NCI-H748 treated with DMSO at 0.1 percent for 48 hours (cell line): Measurements from ENCODE around the gene MEGF9.

Source experiments
- DNase-seq: peaks from one replicate; lab custom pipeline; 2025; lab: John Stamatoyannopoulos, UW

MEGF9 gene

DNA sequence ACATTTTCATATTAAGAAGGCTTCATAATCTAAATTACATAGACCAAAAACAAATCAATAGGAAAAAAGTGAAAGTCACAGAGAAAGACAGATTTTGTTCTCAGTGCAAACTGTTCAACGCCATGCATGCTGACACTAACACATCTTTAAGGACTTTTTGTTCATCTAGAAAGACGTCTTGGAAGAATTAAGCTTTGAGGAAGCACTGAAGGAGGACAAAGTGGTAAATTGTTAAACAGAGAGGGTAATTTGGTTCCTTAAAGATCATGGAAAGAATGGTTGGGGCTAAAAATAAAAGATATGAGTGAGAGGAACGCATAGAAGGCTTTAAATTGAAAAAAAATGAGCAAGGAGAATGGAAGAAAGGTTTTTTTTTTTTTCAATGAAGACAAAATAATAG lies 9.1 kb downstream of the MEGF9 start:
- no peak for DNase-seq

DNA sequence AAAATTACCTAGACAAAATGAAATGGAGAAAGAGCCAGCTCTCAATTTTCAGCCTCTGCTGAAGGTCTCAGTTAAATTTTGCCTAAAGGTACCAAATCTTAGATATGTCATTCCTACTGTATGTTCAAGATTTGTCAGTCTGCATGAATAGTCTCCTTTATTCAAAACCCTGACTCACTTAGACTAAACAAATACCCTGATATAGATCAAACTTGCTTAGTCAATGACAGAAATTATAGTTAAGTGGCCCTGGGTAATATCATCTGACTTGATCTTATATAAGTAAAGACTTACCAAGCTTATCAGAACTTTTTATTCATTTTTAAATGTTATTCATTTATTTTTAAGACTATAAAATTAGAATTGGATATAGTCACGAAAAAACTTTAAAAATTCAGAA lies 12.2 kb downstream of the MEGF9 start:
- DNase-seq: no peak

DNA sequence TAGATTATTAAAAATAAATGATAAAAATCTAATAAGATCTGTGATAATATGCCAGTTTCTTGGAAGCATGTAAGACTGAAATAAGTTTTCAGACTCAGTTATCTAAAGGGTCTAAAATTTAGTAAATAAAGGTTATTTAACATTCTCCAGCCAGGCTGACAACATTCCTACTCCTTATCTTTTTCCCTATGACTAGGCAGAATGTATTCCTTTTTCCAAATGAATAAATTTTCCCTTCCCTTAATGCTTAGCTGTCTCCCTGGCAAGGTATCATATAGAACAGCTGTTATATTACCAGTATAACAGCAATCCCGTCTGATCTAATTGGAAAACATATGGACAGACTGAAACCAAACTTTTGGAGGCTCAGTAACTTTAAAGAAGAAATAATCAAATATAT lies 13.0 kb downstream of the MEGF9 start:
- no peak for DNase-seq

DNA sequence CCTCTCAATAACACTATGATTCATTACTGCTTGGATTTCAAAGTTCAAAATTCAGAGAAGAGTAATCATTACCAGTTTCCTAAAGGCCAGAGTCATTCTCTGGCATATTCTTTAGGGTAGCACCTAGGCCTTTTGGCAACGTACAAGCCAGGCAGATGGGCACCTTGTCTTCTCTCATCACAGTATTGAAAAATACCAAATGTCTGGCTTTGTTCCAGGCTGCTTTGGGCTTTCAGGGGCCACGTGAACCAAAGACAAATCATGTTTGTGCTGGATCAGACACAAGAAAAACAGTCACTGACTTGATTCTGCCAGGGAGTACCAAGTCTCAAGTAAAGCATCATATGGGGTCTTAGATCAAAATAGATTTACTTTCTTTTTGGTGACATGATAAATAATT lies 15.5 kb downstream of the MEGF9 start:
- no peak for DNase-seq

DNA sequence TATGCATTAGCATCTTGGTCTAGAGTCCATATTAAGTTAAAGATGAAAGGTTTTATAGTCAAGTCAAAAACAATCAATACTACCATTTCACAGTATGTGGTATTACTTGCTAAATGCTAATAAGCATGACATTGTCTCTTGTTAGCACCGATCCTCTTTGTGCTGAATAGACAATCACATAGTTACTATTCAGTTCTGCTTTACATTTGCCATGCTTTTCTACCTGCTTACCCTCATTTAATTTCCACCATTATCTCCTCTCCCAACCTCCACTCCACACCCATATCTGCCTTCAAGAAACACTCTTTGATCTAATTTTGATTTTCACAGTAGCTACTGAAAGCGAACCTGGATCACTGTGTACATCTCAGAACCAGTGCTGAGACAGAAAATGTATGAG lies 16.8 kb downstream of the MEGF9 start:
- no peak for DNase-seq

DNA sequence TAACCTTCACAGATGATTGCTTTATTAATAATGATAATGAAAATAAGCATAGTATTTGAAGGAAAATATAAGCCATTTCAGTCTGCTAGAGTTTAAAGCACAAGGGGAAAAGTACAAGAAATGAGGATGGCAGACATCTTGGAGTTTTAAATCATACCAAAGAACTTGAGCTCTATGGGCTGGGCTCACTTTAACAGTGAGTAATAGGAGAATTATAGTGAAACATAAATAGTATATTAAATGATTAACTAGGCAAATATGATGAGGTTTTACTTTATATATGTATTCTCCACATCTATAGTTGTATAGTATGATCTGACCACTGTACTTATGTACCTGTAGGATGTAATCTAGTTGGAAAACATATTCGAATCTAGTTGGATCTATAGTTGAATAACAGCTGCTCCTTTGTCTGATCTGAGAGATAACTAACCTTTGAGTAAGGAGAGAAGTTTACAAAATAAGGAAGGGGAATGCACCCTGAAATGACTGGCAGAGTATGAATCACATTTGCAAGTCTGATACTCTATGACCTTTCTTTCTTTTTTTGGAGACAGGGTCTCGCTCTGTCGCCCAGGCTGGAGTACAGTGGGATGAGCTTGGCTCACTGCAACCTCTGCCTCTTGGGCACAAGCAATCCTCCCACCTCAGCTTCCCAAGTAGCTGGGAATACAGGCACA lies 17.6 kb downstream of the MEGF9 start:
- no peak for DNase-seq

DNA sequence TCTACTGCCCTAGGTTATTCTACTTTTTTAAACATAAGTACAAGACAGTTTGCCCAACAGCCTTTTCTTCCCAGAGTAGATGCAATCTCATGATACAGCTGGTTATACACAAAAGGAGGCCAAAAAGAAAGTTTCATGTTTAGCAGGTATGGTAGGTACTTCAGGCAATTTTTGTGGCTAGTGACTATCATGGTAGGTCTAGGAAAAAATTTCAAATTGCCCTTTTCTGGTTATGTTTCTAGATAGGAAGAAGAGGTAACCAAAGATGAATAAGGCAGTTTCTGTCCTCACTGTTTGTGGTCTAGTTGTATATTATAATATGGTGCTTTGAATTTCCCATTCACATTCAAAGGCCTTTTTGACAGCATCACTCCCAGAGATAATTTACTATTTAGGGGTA lies 19.7 kb downstream of the MEGF9 start:
- no peak for DNase-seq

DNA sequence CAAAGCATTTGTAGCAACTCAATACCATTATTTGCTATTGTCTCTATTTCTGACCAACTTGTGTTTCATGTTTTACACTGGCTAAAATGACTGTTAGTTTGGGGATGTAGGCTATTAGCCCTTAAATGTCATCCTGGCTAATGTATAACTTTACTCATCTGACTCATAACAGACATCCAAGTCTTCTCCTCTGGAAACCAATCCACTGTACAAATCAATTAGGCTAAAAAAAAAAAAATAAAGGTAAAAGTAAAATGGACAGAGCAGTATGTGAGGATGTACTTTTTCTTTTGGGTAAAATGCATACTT lies 20.6 kb downstream of the MEGF9 start:
- DNase-seq: no peak

DNA sequence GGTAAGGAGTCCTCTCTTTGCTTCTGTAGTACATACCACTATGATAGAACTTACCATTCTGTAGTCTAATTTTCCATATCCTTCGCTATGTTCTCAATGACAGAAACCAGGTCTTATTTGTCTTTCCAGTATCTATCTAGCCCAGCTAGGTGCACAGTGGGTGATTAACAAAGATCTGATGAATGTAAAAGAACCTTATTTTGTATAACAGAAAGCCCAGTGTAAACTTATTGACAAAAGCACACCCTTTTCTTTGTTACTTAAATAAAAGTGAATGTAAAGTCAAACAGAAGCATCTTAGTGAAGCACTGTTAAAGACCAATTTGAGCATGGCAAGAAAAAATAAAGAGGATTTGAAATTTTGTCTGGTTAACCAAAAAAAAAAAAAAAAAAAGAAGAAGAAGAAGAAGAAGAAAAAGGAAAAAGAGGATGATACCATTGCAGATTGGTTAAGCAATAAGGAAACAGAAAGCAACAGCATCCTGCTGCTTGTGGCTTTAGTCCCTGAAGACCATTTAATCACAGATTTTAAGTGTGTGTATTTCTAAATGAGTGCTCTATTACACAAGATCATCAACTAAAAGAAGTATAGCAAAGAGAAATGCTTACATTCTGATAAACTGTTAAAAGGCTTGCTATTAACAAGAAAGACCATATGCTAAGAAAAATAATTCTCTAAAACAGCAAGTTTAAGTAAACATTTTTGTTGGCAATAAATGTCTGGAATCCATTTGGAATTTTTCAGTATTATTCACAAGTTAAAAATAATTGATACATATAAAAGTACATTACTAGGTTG lies 21.2 kb downstream of the MEGF9 start:
- no peak for DNase-seq

DNA sequence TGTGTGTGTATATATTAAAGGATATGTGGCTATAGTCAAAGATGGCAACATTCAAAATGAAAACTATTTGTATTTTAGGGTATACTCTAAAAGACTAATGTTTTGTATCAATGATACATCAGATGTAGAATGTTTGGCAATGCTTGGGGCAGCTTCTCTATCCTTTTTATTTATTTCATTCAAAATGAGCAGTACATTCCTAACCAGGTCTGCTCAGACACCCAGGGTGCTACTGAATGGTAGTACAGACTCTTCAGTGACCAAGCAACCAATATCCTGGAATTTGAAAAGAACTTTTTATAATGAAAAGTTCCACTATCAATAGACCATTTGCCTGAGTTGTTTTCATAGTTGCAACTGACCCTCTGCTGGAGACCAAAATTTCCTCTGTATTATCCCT lies 23.9 kb downstream of the MEGF9 start:
- no peak for DNase-seq

DNA sequence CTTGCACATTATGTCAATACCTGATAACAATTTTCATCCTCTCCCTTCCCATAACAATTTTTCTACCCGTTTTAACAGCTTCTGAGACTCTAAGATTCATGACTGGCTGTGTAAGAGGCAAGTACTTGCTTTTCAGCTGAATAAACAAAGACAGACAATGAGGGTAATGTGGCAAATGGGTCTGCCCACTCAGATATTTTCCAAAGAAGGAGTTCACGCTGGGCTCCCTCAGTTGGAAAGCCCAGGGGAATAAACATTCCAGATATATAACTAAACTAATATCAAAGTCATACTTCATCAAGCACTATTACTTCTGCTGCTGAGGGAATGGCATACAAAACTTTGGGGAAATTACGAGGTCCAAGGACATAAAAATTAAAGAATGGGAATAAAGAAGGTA lies 24.4 kb downstream of the MEGF9 start:
- DNase-seq: peak; percentile 52

DNA sequence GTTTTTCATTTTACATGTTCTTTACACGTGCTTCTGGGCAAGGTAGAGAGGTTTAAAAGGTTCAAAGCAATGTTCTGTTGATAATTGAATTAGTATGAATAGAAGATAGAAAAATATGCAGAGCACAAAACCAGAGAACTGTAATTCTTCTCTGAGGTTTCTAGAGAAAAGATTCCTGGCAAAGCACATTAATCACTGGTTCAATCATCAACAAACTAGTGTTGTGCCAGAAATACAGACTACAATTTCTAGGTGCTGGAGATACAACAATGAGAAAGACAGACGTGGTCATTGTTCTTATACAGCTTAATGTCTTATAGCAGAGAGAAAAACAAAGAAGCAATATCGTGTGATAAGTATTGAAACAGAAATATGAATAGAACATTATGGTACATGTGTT lies 25.5 kb downstream of the MEGF9 start:
- DNase-seq: no peak

DNA sequence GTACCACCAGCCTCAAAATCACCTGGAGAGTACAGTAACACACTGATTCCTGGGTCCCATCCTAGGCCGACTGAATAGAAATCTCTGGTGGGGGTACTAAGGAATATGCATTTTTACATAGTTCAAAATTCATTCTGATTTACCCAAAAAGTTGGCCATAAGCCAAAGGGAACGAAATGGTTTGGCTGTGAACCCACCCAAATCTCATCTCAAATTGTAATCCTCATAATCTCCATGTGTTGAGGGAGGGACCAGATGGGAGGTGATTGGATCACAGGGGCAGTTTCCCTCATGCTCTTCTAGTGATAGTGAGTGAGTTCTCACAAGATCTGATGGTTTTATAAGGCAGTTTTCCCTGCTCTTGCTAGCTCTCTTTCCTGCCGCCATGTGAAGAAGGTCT lies 31.1 kb downstream of the MEGF9 start:
- DNase-seq: no peak

DNA sequence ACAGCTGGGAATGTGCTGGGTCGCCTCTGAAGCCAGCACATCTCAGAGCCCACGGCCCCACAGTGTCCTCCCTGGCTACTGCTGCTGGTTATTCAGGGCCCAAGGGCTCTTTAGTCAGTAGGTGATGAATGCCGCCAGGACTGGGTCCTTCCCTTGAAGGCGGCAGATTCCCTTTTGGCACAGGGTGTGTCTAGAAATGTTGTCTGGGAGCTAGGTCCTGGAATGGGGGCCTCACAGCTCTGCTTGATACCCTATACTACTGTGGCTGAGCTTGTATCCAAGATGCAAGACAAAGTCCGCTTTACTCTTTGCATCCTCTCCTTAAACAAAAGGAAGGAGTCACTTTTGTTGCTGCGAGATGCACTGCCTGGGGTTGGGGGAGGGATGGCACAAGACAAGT lies 33.1 kb downstream of the MEGF9 start:
- no peak for DNase-seq

DNA sequence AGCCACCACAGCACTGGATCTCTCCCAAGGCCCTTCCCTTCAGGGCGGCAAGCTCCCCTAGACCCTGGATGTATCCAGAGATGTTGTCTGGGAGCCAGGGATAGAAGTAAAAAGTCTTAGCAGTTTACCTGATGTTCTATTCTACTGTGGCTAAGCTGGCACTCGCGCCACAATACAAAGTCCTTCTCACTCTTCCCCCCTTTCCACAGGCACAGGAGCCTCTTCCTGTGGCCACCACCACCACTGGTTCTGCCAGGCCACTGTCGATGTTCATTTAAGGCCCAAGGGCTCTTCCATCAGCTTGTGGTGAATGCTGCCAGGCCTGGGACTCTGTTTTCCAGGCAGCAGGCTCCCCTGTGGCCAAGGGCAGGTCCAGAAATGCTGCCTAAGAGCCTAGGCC lies 33.7 kb downstream of the MEGF9 start:
- no peak for DNase-seq

DNA sequence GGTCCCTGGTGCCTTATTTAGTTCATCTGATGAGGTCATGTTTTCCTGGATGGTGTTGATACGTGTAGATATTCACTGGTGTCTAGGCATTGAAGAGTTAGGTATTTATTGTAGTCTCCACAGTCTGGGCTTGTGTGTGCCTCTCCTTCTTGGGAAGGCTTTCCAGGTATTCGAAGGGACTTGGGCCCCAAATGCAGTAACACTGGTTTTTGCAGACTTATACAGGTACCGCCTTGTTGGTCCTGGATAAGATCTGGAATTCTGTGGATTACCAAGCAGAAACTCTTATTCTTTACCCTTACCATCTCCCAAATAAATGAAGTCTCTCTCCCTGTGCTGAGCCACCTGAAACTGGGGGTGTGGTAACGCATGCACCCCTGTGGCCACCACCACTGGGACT lies 34.1 kb downstream of the MEGF9 start:
- no peak for DNase-seq

DNA sequence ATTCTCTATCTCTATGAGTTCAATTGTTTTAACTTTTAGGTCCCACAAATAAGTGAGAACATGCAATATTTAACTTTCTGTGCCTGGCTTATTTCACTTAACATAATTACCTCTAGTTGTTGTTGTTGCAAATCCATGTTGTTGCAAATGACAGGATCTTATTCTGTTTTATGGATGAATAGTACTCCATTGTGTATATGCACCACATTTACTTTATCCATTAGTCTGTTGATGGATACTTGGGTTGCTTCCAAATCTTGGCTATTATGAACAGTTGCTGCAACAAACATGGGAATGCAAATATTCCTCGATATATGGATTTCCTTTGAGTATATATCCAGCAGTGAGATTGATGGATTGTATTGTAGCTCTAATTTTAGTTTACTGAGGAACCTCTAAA lies 36.3 kb downstream of the MEGF9 start:
- DNase-seq: no peak

DNA sequence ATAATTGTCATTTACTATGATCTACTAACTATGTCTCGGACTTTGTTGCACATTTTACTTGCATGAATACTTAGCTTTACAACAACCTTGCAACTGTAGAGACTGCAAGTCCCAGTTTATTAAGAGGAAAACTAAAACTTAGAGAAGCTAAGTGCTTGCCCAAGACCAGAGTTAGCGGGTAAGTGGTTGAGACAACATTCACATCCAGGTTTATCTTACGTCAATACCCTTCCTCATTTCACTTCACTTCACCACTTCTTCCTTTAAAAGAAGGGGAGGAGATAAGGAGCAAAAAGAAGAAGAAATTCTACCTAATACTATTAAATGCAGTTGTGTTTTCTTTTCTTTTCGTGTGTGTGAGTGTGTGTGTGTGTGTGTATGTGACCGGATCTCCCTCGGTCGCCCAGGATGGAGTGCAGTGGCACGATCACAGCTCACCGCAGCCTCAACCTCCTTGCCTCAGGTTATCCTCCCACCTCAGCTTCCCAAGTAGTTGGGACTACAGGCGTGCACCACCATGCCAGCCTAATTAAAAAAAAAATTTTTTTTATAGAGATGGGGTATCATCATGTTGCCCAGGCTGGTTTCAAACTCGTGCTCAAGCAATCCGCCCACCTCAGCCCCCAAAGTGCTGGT lies 37.4 kb downstream of the MEGF9 start:
- DNase-seq: no peak

DNA sequence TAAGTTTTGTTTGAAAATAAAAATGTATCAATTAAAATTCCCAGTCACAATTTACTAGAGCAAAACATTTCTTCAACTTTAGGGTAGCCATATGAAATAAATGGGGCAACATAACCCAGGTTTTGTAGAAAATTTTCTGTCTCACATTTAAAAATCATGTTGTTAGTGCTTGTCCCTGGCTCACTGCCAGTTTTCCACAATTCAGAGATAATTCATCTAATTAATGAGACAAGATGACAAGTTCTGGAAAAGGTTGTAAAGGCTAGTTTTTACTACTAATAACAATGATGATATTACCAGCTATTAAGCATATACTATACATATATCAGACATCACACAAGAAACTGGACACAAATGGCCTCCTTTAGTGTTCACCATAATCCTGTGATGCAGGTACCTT lies 45.9 kb downstream of the MEGF9 start:
- no peak for DNase-seq

DNA sequence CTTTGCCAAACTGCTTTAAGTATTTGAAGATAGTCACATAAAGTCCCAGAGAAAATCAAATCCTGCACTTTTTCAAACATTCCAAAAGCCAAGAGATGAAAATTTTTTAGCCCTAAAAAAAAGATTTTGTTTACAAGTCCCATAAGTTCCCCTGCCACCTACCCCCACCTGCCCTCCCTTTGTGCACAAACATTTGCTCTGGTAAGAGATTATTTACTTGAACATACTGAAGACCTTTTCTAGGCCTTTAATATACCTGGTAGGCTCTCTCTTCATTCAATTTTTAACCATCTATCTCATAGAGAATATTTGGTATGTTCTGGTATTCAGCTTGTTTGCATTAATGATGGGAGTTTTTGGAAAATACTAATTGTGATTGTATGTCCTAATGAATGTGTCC lies 50.3 kb downstream of the MEGF9 start:
- DNase-seq: no peak

DNA sequence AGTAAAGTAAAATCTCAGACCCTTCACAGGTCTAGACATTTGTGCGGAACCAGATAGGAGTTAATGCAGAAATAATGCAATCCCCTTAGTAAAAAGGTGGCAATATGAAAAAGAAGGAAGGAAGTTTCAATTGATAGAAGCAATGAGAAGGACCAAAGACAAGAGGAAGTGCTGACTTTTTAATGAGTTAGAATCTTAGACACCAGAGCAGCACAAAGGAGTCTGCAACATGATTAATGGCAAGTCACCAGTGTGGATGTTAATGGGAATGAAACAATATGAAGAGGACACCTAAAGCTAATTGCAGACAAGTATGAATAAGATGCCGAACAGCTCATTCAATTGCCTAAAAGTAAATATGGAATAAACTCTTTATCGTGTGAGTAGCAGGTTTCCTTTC lies 50.9 kb downstream of the MEGF9 start:
- DNase-seq: no peak

DNA sequence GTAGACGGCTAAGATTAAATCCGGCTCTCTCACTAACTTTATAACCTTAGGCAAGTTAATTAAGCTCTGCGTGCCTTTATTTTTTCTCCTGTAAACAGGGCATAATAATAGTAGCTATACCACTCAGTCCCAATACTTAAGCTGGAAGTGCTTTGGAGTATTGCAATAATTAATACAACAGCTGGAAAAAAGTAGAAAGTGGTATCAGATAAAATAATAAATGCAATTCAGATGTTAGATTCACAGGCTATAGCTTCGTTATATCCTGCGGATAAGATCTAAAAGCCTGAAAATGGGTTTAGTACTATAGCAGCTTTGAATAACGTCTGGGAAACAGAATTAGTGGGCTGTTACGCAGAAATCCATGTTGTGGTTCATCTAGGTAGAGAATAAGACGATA lies 51.8 kb downstream of the MEGF9 start:
- no peak for DNase-seq

DNA sequence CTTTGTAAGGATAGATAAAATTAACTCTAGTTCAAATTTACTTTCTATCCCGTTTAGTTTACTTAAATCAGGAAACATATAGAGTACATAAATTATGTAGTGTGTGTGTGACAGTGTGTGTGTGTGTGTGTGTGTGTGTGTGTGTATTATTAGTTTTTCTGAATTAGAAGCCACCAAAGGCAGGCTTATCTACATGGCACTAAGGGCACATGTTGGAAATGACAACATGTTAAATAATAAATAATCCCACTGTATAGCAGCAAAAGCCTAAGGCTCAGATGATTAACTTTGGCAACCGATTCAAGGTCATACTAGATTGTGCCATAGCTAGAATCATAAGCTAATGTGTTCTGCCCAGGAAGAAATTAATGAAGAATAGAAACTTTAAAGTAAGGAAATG lies 54.6 kb downstream of the MEGF9 start:
- DNase-seq: no peak

DNA sequence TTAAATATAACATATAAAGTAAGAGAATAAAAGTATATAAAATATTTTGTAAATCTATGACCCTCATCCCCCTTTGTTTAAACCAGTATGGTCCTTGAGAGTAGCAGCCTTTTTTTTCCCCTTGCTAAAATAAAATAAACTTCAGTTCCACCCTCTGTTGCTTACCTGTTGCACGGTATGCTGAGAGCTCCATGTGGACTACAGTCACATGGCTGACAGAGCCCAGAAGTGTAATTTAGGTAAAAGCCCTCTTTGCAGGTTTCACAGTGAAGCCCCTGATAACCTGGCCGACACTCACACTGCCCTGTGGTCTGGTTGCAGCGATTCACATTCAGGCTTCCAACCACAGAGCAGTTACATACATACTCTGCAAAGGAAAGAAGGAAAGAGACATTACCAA lies 55.1 kb downstream of the MEGF9 start:
- DNase-seq: no peak
